ENCODE measurements around the gene EIPR1. TPM values are rescaled to one million over a fixed set of nuclear protein-coding genes. Genes with fewer than 3 reads are reported as not detected.

Gene EIPR1
- 10 to 100 TPM; 33.6 to 35.1 TPM for total RNA-seq

- Mint-ChIP-seq H3K36me3 (ENCODE audit: low read depth) (peaks cover 5% of the 10 kb centered on the region), H3K4me3 (peak within 1 kb of the TSS; percentile 97), H3K4me1 (ENCODE audit: low read depth) (peaks cover 37% of the 10 kb centered on the region), H3K27ac (peak within 1 kb of the TSS; percentile 94), H3K27me3 (ENCODE audit: low read depth) (no peaks in the 10 kb centered on the region), H3K9me3 (no peaks in the 10 kb centered on the region)
- peak; percentile 98 for DNase-seq
- CTCF ChIA-PET, result interaction anchor here (0.9 to 1.0 kb wide), 2 partner anchors 9 to 273 kb away, joined by 3 read pairs; no protein-coding TSS in a partner anchor
- intact Hi-C loops (cut with micrococcal nuclease), result loop anchor here (1.0 kb wide), 7 partner anchors 84 to 765 kb away; partner anchors contain the start of genes RNASEH1 and RPS7
These were observed at the start of gene EIPR1 for GRCh38 chr2:3377612-3378432. TSS of gene EIPR1 (minus strand) at chr2:3377818. CDS start at chr2:3377689, 129 bp downstream.

- H3K4me3 Mint-ChIP-seq, result no peak overlapping the region
- H3K27ac Mint-ChIP-seq, result no peak overlapping the region
- H3K27me3 Mint-ChIP-seq (ENCODE audit: low read depth), result no peaks in the 10 kb centered on the region
- intact Hi-C loops (cut with micrococcal nuclease), result no loop called here
- H3K36me3 Mint-ChIP-seq (ENCODE audit: low read depth), result peaks cover 27% of the 10 kb centered on the region
- no peaks in the 10 kb centered on the region for H3K4me1 Mint-ChIP-seq (ENCODE audit: low read depth)
- CTCF ChIA-PET, result interaction anchor here (0.7 to 1.2 kb wide), 2 partner anchors 35 to 81 kb away, joined by 3 to 5 read pairs; no protein-coding TSS in a partner anchor
- H3K9me3 Mint-ChIP-seq, result no peaks in the 10 kb centered on the region
- no peak for DNase-seq
These were observed 49.7 kb upstream of the EIPR1 start for GRCh38 chr2:3427272-3427671.

GRCh38 chr2:3426615-3427014 lies 49.0 kb upstream of the EIPR1 start:
- no peak for DNase-seq
- no peak overlapping the region for H3K4me3 Mint-ChIP-seq
- CTCF ChIA-PET, result no interaction called here
- H3K9me3 Mint-ChIP-seq, result no peaks in the 10 kb centered on the region
- no peaks in the 10 kb centered on the region for H3K27me3 Mint-ChIP-seq (ENCODE audit: low read depth)
- peaks cover 27% of the 10 kb centered on the region for H3K36me3 Mint-ChIP-seq (ENCODE audit: low read depth)
- H3K27ac Mint-ChIP-seq, result no peak overlapping the region
- intact Hi-C loops (cut with micrococcal nuclease), result no loop called here
- no peaks in the 10 kb centered on the region for H3K4me1 Mint-ChIP-seq (ENCODE audit: low read depth)

DNA sequence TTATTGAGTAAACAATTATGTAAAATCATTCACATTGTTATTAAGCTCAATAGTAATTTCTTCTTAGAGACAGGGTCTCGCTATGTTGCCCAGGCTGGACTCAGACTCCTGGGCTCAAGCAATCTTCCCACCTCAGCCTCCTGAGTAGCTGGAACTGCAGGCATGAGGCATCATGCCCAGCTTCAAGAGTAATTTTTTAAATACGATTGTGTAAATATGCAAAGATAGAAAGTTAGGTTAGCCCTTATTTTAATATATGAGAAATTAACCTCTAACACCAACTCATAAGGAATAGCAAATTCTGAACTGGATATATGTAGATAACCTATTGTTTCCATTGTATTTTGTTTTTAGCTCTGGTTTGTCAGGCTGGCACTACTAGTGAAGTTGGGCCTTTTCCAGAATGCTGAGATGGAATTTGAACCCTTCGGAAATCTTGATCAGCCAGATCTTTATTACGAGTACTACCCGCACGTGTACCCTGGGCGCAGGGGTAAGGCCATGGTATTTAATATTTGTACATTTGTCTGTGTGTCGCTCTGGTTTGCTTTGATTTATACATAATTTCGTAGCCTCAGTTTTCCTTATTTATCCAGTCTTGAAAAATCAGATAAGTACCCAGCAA lies 46.7 kb upstream of the EIPR1 start:
- Mint-ChIP-seq H3K4me3 (no peak overlapping the region), H3K27ac (no peak overlapping the region), H3K9me3 (no peaks in the 10 kb centered on the region), H3K27me3 (ENCODE audit: low read depth) (no peaks in the 10 kb centered on the region), H3K36me3 (ENCODE audit: low read depth) (peaks cover 26% of the 10 kb centered on the region), H3K4me1 (ENCODE audit: low read depth) (no peaks in the 10 kb centered on the region)
- CTCF ChIA-PET, result interaction anchor here (0.6 to 5.2 kb wide), 20 partner anchors 10 to 907 kb away, joined by 3 to 44 read pairs (median 6); no protein-coding TSS in a partner anchor
- no peak for DNase-seq
- intact Hi-C loops (cut with micrococcal nuclease), result loop anchor here (1.0 kb wide), 2 partner anchors 38 to 227 kb away; no protein-coding TSS in a partner anchor

GRCh38 chr2:3423492-3424170 lies 46.0 kb upstream of the EIPR1 start:
- Mint-ChIP-seq H3K4me1 (ENCODE audit: low read depth) (no peaks in the 10 kb centered on the region), H3K4me3 (no peak overlapping the region), H3K9me3 (no peaks in the 10 kb centered on the region), H3K36me3 (ENCODE audit: low read depth) (peaks cover 20% of the 10 kb centered on the region), H3K27me3 (ENCODE audit: low read depth) (no peaks in the 10 kb centered on the region), H3K27ac (no peak overlapping the region)
- CTCF ChIA-PET, result interaction anchor here (0.6 to 5.2 kb wide), 24 partner anchors 10 to 906 kb away, joined by 3 to 44 read pairs (median 5); no protein-coding TSS in a partner anchor
- intact Hi-C loops (cut with micrococcal nuclease), result loop anchor here (1.0 kb wide), 2 partner anchors 39 to 228 kb away; no protein-coding TSS in a partner anchor
- DNase-seq, result peak; percentile 86

DNA sequence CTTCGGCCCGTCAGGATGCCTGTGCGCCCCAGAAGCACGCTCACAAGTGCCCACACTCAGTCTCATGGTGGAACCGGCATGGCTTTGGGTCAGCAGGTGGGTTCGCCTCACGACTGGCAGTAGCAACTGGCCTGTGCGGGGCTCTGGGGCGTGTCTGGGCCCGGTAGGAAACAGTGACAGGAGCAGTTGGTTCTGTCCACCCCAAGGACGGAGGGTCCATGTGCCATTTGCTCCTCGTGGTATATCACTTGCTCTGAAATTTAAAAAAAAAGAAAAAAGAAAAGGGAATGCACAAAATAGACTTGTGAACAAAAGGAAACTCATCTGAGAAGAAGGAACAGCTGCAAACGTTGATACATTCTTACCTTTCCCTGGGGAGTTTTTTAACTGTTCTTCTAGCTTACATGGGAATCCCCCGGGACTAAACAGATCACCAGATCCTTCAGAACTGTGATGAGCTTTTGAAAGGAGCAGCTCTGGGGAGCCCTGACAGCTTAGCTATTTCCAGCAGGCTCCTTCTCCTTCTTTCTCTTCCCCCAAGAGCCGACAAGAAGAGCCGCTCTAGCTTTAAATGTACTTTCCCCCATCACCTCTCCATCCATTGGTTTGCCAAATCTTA lies 44.7 kb upstream of the EIPR1 start:
- CTCF ChIA-PET, result interaction anchor here (0.8 to 5.2 kb wide), 12 partner anchors 8 to 229 kb away, joined by 3 to 44 read pairs (median 18); no protein-coding TSS in a partner anchor
- no peaks in the 10 kb centered on the region for H3K27me3 Mint-ChIP-seq (ENCODE audit: low read depth)
- H3K36me3 Mint-ChIP-seq (ENCODE audit: low read depth), result peaks cover 20% of the 10 kb centered on the region
- H3K4me3 Mint-ChIP-seq, result no peak overlapping the region
- no peak for DNase-seq
- H3K27ac Mint-ChIP-seq, result no peak overlapping the region
- H3K9me3 Mint-ChIP-seq, result no peaks in the 10 kb centered on the region
- intact Hi-C loops (cut with micrococcal nuclease), result no loop called here
- no peaks in the 10 kb centered on the region for H3K4me1 Mint-ChIP-seq (ENCODE audit: low read depth)

GRCh38 chr2:3421580-3421979 lies 44.0 kb upstream of the EIPR1 start:
- CTCF ChIA-PET, result interaction anchor here (0.7 to 5.2 kb wide), 2 partner anchors 40 to 412 kb away, joined by 3 to 44 read pairs; no protein-coding TSS in a partner anchor
- Mint-ChIP-seq H3K9me3 (no peaks in the 10 kb centered on the region), H3K27ac (no peak overlapping the region), H3K4me1 (ENCODE audit: low read depth) (no peaks in the 10 kb centered on the region), H3K4me3 (no peak overlapping the region), H3K36me3 (ENCODE audit: low read depth) (peaks cover 21% of the 10 kb centered on the region), H3K27me3 (ENCODE audit: low read depth) (no peaks in the 10 kb centered on the region)
- intact Hi-C loops (cut with micrococcal nuclease), result no loop called here
- no peak for DNase-seq

DNA sequence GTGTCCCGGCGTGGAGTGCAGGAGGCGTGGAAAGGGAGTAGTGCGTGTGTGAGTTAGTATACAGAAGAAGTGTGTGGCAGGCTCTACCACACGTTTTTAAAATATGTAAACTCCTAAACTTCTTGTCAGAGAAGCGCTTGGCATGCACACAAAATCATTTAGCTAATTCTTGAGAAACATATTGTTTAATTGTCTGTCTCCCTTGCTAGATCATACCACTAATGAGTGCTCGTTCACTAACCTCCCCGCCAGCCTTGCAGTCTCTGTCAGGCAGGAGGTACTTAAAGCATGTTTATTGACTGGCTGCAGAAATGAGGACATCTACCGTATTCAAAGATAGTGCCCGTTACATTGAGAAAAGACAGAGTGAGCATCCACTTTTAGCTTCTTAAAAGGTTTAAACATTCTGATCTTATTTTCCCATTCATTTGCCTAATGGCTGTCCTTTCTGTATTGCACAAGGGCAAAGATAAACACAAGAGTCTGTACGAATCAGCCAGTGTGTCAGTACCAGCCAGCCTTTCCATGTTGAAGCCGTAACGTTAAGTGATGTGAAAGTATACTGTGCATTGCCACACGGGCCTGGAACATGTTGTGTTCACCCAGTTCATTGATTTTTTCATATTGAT lies 43.3 kb upstream of the EIPR1 start:
- H3K36me3 Mint-ChIP-seq (ENCODE audit: low read depth), result peaks cover 20% of the 10 kb centered on the region
- H3K27ac Mint-ChIP-seq, result no peak overlapping the region
- no peak overlapping the region for H3K4me3 Mint-ChIP-seq
- H3K27me3 Mint-ChIP-seq (ENCODE audit: low read depth), result no peaks in the 10 kb centered on the region
- H3K9me3 Mint-ChIP-seq, result no peaks in the 10 kb centered on the region
- intact Hi-C loops (cut with micrococcal nuclease), result no loop called here
- CTCF ChIA-PET, result interaction anchor here (0.5 to 1.2 kb wide), 3 partner anchors 42 to 413 kb away, joined by 3 read pairs; no protein-coding TSS in a partner anchor
- H3K4me1 Mint-ChIP-seq (ENCODE audit: low read depth), result no peaks in the 10 kb centered on the region
- DNase-seq, result no peak

- CTCF ChIA-PET, result interaction anchor here (0.5 to 1.2 kb wide), 2 partner anchors 43 to 256 kb away, joined by 3 read pairs; no protein-coding TSS in a partner anchor
- Mint-ChIP-seq H3K27me3 (ENCODE audit: low read depth) (no peaks in the 10 kb centered on the region), H3K9me3 (no peaks in the 10 kb centered on the region), H3K36me3 (ENCODE audit: low read depth) (peaks cover 19% of the 10 kb centered on the region), H3K4me1 (ENCODE audit: low read depth) (no peaks in the 10 kb centered on the region), H3K4me3 (no peak overlapping the region), H3K27ac (no peak overlapping the region)
- intact Hi-C loops (cut with micrococcal nuclease), result no loop called here
- no peak for DNase-seq
These were observed 42.6 kb upstream of the EIPR1 start for GRCh38 chr2:3420076-3420768.

GRCh38 chr2:3418766-3419404 lies 41.3 kb upstream of the EIPR1 start:
- CTCF ChIA-PET, result no interaction called here
- Mint-ChIP-seq H3K4me1 (ENCODE audit: low read depth) (no peaks in the 10 kb centered on the region), H3K4me3 (no peak overlapping the region), H3K9me3 (no peaks in the 10 kb centered on the region), H3K36me3 (ENCODE audit: low read depth) (peaks cover 21% of the 10 kb centered on the region), H3K27ac (no peak overlapping the region), H3K27me3 (ENCODE audit: low read depth) (no peaks in the 10 kb centered on the region)
- DNase-seq, result no peak
- intact Hi-C loops (cut with micrococcal nuclease), result no loop called here
